Adipocyte (in vitro differentiated cells): ENCODE results near the gene CMC1.
A peak's percentile ranks its signal among the peaks of the same experiment; 100 is the strongest.

ENCODE experiments used
- DNase-seq: peaks from one replicate; pipeline ENCODE4 v3.0.0-alpha.2; 2015; ENCODE audit warnings: low read depth
- H3K27me3 ChIP-seq: replicated peaks from 2 replicates; pipeline ENCODE4 v1.7.0; 2013; ENCODE audit warnings: mild to moderate bottlenecking, low read length, moderate library complexity; ENCODE audit not compliant: control insufficient read depth, insufficient read depth
- H3K36me3 ChIP-seq: 2 replicates; pipeline ENCODE4 v1.7.0; 2013; ENCODE audit warnings: low read length, mild to moderate bottlenecking, moderate library complexity; ENCODE audit not compliant: control insufficient read depth, insufficient read depth, severe bottlenecking
- H3K4me1 ChIP-seq: 2 replicates; pipeline ENCODE4 v1.7.0; 2013; ENCODE audit warnings: mild to moderate bottlenecking, low read length, moderate library complexity; ENCODE audit not compliant: control insufficient read depth, insufficient read depth
- H3K4me3 ChIP-seq: 2 replicates; pipeline ENCODE4 v1.7.0; 2013; ENCODE audit warnings: mild to moderate bottlenecking, low read length, moderate library complexity
- H3K9ac ChIP-seq: 2 replicates; pipeline ENCODE4 v1.7.0; 2013; ENCODE audit warnings: mild to moderate bottlenecking, low read length, moderate library complexity
- H3K9me3 ChIP-seq: 2 replicates; pipeline ENCODE4 v1.7.0; 2013; ENCODE audit warnings: mild to moderate bottlenecking, low read length, moderate library complexity; ENCODE audit not compliant: control insufficient read depth

CMC1 gene

GRCh38 chr3:28301688-28302087, 60.3 kb downstream of the CMC1 start:
- no peak for DNase-seq
- Histone ChIP-seq H3K9me3 (no peaks in the 10 kb centered on the region), H3K4me1 (no peaks in the 10 kb centered on the region)

GRCh38 chr3:28308196-28308595, 66.8 kb downstream of the CMC1 start:
- H3K4me1 ChIP-seq, result no peaks in the 10 kb centered on the region
- no peaks in the 10 kb centered on the region for H3K27me3 ChIP-seq
- no peaks in the 10 kb centered on the region for H3K9me3 ChIP-seq
- DNase-seq, result peak; percentile 47
- H3K4me3 ChIP-seq, result no peak overlapping the region
- no peak overlapping the region for H3K9ac ChIP-seq
- no peaks in the 10 kb centered on the region for H3K36me3 ChIP-seq

More at GRCh38 chr3:28301688-28302087, 60.3 kb downstream of the CMC1 start:
- Histone ChIP-seq H3K27me3 (no peaks in the 10 kb centered on the region), H3K36me3 (peaks cover 7% of the 10 kb centered on the region), H3K4me3 (no peak overlapping the region), H3K9ac (no peak overlapping the region)

- no peak for DNase-seq
- no peak overlapping the region for H3K9ac ChIP-seq
- H3K4me3 ChIP-seq, result no peak overlapping the region
- no peaks in the 10 kb centered on the region for H3K27me3 ChIP-seq
- H3K4me1 ChIP-seq, result no peaks in the 10 kb centered on the region
- no peaks in the 10 kb centered on the region for H3K9me3 ChIP-seq
- H3K36me3 ChIP-seq, result peaks cover 7% of the 10 kb centered on the region
Observed at GRCh38 chr3:28315711-28316110, 74.3 kb downstream of the CMC1 start.

GRCh38 chr3:28316226-28316625, 74.8 kb downstream of the CMC1 start:
- no peak for DNase-seq

GRCh38 chr3:28317438-28318022, 76.1 kb downstream of the CMC1 start:
- Histone ChIP-seq H3K9ac (no peak overlapping the region), H3K36me3 (peaks cover 15% of the 10 kb centered on the region), H3K9me3 (no peaks in the 10 kb centered on the region), H3K4me1 (peaks cover 2% of the 10 kb centered on the region), H3K27me3 (no peaks in the 10 kb centered on the region), H3K4me3 (no peak overlapping the region)
- DNase-seq, result peak; percentile 60

More at GRCh38 chr3:28316226-28316625, 74.8 kb downstream of the CMC1 start:
- Histone ChIP-seq H3K4me1 (no peaks in the 10 kb centered on the region), H3K4me3 (no peak overlapping the region), H3K27me3 (no peaks in the 10 kb centered on the region), H3K9me3 (no peaks in the 10 kb centered on the region), H3K36me3 (peaks cover 8% of the 10 kb centered on the region), H3K9ac (no peak overlapping the region)

GRCh38 chr3:28320981-28321380, 79.6 kb downstream of the CMC1 start:
- peaks cover 2% of the 10 kb centered on the region for H3K4me1 ChIP-seq

GRCh38 chr3:28322464-28322863, 81.0 kb downstream of the CMC1 start:
- Histone ChIP-seq H3K27me3 (no peaks in the 10 kb centered on the region), H3K9ac (no peak overlapping the region), H3K4me1 (peaks cover 16% of the 10 kb centered on the region), H3K4me3 (no peak overlapping the region), H3K36me3 (peaks cover 54% of the 10 kb centered on the region), H3K9me3 (no peaks in the 10 kb centered on the region)
- DNase-seq, result no peak

More at GRCh38 chr3:28320981-28321380, 79.6 kb downstream of the CMC1 start:
- Histone ChIP-seq H3K27me3 (no peaks in the 10 kb centered on the region), H3K36me3 (peaks cover 47% of the 10 kb centered on the region), H3K4me3 (no peak overlapping the region), H3K9me3 (no peaks in the 10 kb centered on the region), H3K9ac (no peak overlapping the region)
- DNase-seq, result no peak

- Histone ChIP-seq H3K9me3 (no peaks in the 10 kb centered on the region), H3K9ac (no peak overlapping the region), H3K27me3 (no peaks in the 10 kb centered on the region), H3K36me3 (peaks cover 69% of the 10 kb centered on the region), H3K4me1 (peaks cover 16% of the 10 kb centered on the region), H3K4me3 (no peak overlapping the region)
- no peak for DNase-seq
Observed at GRCh38 chr3:28326458-28326926, 85.1 kb downstream of the CMC1 start.

GRCh38 chr3:28328188-28329151, 87.1 kb downstream of the CMC1 start:
- Histone ChIP-seq H3K27me3 (no peaks in the 10 kb centered on the region), H3K4me3 (no peak overlapping the region), H3K9me3 (no peaks in the 10 kb centered on the region), H3K9ac (no peak overlapping the region), H3K4me1 (peaks cover 14% of the 10 kb centered on the region), H3K36me3 (peaks cover 75% of the 10 kb centered on the region)
- peak; percentile 74 for DNase-seq

GRCh38 chr3:28334552-28334951, 93.1 kb downstream of the CMC1 start:
- H3K4me1 ChIP-seq, result no peaks in the 10 kb centered on the region
- no peak overlapping the region for H3K4me3 ChIP-seq
- H3K36me3 ChIP-seq, result peaks cover 93% of the 10 kb centered on the region
- H3K27me3 ChIP-seq, result no peaks in the 10 kb centered on the region
- peak; percentile 39 for DNase-seq
- H3K9me3 ChIP-seq, result no peaks in the 10 kb centered on the region
- H3K9ac ChIP-seq, result no peak overlapping the region

GRCh38 chr3:28335246-28335645, 93.8 kb downstream of the CMC1 start:
- Histone ChIP-seq H3K36me3 (peaks cover 93% of the 10 kb centered on the region), H3K9ac (no peak overlapping the region), H3K27me3 (no peaks in the 10 kb centered on the region), H3K4me1 (no peaks in the 10 kb centered on the region), H3K4me3 (no peak overlapping the region), H3K9me3 (no peaks in the 10 kb centered on the region)
- DNase-seq, result no peak
